ENCODE results near the gene MRAP.

MRAP gene

DNA sequence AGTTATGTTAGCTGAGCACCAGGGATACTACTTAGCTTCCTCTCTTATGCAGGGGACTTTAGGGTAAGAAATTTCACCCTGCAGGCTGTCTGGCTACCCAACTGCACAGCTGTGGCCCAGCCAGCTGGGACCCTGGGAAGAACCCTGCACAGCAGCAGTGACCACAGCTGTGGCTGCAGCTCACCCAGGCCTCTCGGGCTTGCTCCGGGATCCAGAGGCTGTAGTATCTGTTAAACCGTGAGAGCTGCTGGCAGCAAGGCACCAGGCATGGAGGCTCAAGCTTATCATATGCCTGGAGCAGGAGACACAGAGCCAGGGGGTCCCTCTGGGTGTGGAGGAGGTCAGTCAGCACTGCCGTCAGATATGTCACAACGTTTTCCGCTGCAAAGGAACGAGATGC is 53.9 kb downstream of the MRAP start:
- H3K4me3 ChIP-seq (ENCODE audit: low read depth, low read length), result no peak overlapping the region
- TF ChIP-seq, protein P1, sequence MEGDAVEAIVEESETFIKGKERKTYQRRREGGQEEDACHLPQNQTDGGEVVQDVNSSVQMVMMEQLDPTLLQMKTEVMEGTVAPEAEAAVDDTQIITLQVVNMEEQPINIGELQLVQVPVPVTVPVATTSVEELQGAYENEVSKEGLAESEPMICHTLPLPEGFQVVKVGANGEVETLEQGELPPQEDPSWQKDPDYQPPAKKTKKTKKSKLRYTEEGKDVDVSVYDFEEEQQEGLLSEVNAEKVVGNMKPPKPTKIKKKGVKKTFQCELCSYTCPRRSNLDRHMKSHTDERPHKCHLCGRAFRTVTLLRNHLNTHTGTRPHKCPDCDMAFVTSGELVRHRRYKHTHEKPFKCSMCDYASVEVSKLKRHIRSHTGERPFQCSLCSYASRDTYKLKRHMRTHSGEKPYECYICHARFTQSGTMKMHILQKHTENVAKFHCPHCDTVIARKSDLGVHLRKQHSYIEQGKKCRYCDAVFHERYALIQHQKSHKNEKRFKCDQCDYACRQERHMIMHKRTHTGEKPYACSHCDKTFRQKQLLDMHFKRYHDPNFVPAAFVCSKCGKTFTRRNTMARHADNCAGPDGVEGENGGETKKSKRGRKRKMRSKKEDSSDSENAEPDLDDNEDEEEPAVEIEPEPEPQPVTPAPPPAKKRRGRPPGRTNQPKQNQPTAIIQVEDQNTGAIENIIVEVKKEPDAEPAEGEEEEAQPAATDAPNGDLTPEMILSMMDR (IDR thresholded peaks at IDR 0.05; ENCODE audit: borderline replicate concordance, insufficient read depth, low read depth, low read length), result no peak

- no peak overlapping the region for H3K4me3 ChIP-seq (ENCODE audit: low read depth, low read length)
- TF ChIP-seq, protein P1 (IDR thresholded peaks at IDR 0.05; ENCODE audit: borderline replicate concordance, insufficient read depth, low read depth, low read length), result no peak
Observed at GRCh38 chr21:32353002-32353711, 54.5 kb downstream of the MRAP start.

GRCh38 chr21:32356874-32357395 is 58.3 kb downstream of the MRAP start:
- no peak overlapping the region for H3K4me3 ChIP-seq (ENCODE audit: low read depth, low read length)
- TF ChIP-seq, protein P1 (IDR thresholded peaks at IDR 0.05; ENCODE audit: borderline replicate concordance, insufficient read depth, low read depth, low read length), result no peak

GRCh38 chr21:32359719-32360260 is 61.1 kb downstream of the MRAP start:
- H3K4me3 ChIP-seq (ENCODE audit: low read depth, low read length), result no peak overlapping the region
- TF ChIP-seq, protein P1 (IDR thresholded peaks at IDR 0.05; ENCODE audit: borderline replicate concordance, insufficient read depth, low read depth, low read length), result no peak

DNA sequence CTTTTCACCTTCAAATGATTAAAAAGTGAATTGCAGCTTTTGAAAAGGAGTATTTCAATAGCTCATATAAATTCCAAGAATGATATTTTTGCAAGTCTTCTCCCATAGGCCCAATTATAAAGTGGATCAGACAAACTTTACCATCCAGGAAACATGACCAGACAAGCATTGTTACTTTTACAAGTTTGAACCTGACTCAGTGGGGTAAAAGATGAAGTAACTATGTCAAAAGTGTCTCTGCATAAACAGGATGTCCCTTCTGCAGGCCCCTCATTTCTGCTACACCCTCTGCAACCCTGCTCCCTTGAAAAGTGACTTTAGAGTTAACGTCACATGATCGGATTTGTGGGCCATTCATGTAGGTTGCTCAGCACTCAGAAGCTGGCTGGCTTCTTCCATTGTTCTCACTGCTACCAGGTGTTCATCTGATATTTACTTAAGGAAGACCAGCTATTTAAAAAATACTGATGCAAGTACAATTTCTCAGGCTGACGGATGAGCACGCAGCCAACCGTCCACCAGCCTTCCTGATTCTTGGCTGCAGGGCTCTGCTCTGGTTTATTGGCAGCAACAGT is 61.8 kb downstream of the MRAP start:
- H3K4me3 ChIP-seq (ENCODE audit: low read depth, low read length), result no peak overlapping the region
- TF ChIP-seq, protein P1 (IDR thresholded peaks at IDR 0.05; ENCODE audit: borderline replicate concordance, insufficient read depth, low read depth, low read length), result no peak
